Smooth muscle cell (in vitro differentiated cells): Measurements from ENCODE around the gene SDHAF1. TPM values are rescaled to one million over a fixed set of nuclear protein-coding genes. Genes with fewer than 3 reads are reported as not detected.
A peak's percentile ranks its signal among the peaks of the same experiment; 100 is the strongest.
"Not testable (repeated sequence)": the region's sequence is repeated elsewhere in the genome, so short reads cannot be mapped to it uniquely, and the experiment has no call there.

Source experiments
- DNase-seq: peaks from one replicate; lab custom pipeline; 2025; ENCODE audit not compliant: unreplicated experiment; lab: John Stamatoyannopoulos, UW
- H2AFZ ChIP-seq: fragments of 200-600 bp; sonication (generic); 2 replicates; pipeline ENCODE4 v1.6.0; 2016; ENCODE audit warnings: antibody characterized with exemption, low read depth, mild to moderate bottlenecking
- H3F3A ChIP-seq: fragments of 200-600 bp; sonication (generic); 2 replicates; pipeline ENCODE4 v1.6.0; 2017; ENCODE audit warnings: antibody characterized with exemption, low read depth
- H3K27ac ChIP-seq: fragments of 200-600 bp; sonication (generic); 2 replicates; pipeline ENCODE4 v1.5.1; 2016; ENCODE audit warnings: low read depth, mild to moderate bottlenecking
- H3K27me3 ChIP-seq: fragments of 200-600 bp; sonication (generic); 2 replicates; pipeline ENCODE4 v1.6.1; 2016; ENCODE audit warnings: low read depth, mild to moderate bottlenecking
- H3K36me3 ChIP-seq: fragments of 200-600 bp; sonication (generic); 2 replicates; pipeline ENCODE4 v1.5.1; 2016; ENCODE audit warnings: low read depth
- H3K4me1 ChIP-seq: fragments of 200-600 bp; sonication (generic); 2 replicates; pipeline ENCODE4 v1.5.1; 2016; ENCODE audit warnings: low read depth
- H3K4me2 ChIP-seq: fragments of 200-600 bp; sonication (generic); 2 replicates; pipeline ENCODE4 v1.6.0; 2016; ENCODE audit warnings: mild to moderate bottlenecking
- H3K4me3 ChIP-seq: fragments of 200-600 bp; sonication (generic); 2 replicates; pipeline ENCODE4 v1.5.1; 2016; ENCODE audit warnings: mild to moderate bottlenecking
- H3K79me2 ChIP-seq: fragments of 200-600 bp; sonication (generic); 2 replicates; pipeline ENCODE4 v1.6.0; 2016; ENCODE audit warnings: low read depth, mild to moderate bottlenecking
- H3K9ac ChIP-seq: fragments of 200-600 bp; sonication (generic); 2 replicates; pipeline ENCODE4 v1.6.0; 2016; ENCODE audit warnings: low read depth
- H3K9me3 ChIP-seq: fragments of 200-600 bp; sonication (generic); replicated peaks from 2 replicates; pipeline ENCODE4 v1.5.1; 2016; ENCODE audit warnings: low read depth
- H4K20me1 ChIP-seq: fragments of 200-600 bp; sonication (generic); 2 replicates; pipeline ENCODE4 v1.6.0; 2016; ENCODE audit warnings: low read depth
- CTCF ChIP-seq: fragments of 200-600 bp; sonication (generic); IDR thresholded peaks from 2 replicates; pipeline ENCODE4 v1.5.1; 2017; ENCODE audit warnings: borderline replicate concordance, mild to moderate bottlenecking, antibody characterized with exemption; ENCODE audit not compliant: insufficient read depth, poor library complexity, severe bottlenecking
- WGBS: methylation state at CpG from one replicate; pipeline ENCODE4 v1.1.7; 2016; ENCODE audit warnings: low lambda C conversion rate; 5-methylcytosine and 5-hydroxymethylcytosine counted together
- polyA plus RNA-seq: library from polyadenylated mRNA; unstranded; fragments of >200 nt; fragmentation: Nextera tagmentation; extraction: Ambion mirVana; gene quantifications from 2 replicates; pipeline ENCODE4 v1.2.1, GENCODE V29; 2016
- total RNA-seq: library from RNA; depleted of rRNA; stranded (reverse); fragments of >200 nt; gene quantifications from 2 replicates; pipeline ENCODE4 v1.2.3, GENCODE V29; 2014

The SDHAF1 gene
- total and polyA plus RNA-seq, 2 experiments from 2014 or later, result 24.0 to 27.7 TPM

GRCh38 chr19:35955881-35956634 is 38.9 kb upstream of the SDHAF1 start:
- Histone ChIP-seq H3K36me3 (no peaks in the 10 kb centered on the region), H3K4me1 (no peaks in the 10 kb centered on the region), H3K9ac (no peak overlapping the region), H3K4me2 (no peak overlapping the region), H3K79me2 (no peaks in the 10 kb centered on the region), H2AFZ (no peak overlapping the region), H3F3A (no peaks in the 10 kb centered on the region), H3K27me3 (peaks cover 36% of the 10 kb centered on the region), H3K9me3 (no peaks in the 10 kb centered on the region), H3K4me3 (no peak overlapping the region), H4K20me1 (no peaks in the 10 kb centered on the region), H3K27ac (no peak overlapping the region)
- no peak for DNase-seq
- WGBS, result 70% methylated on average over 6 of the region's 6 CpGs
- TF ChIP-seq CTCF, result no peak

- H3K27ac ChIP-seq, H3K9ac ChIP-seq, H2AFZ ChIP-seq, H3K4me2 ChIP-seq, H3K36me3 ChIP-seq, H3K79me2 ChIP-seq, H3K4me3 ChIP-seq, DNase-seq, H4K20me1 ChIP-seq, H3F3A ChIP-seq, H3K9me3 ChIP-seq, H3K4me1 ChIP-seq: not testable (repeated sequence)
- H3K27me3 ChIP-seq, result peaks cover 41% of the 10 kb centered on the region
- WGBS, result 84% methylated on average over 8 of the region's 8 CpGs
These were observed 37.6 kb upstream of the SDHAF1 start for GRCh38 chr19:35957411-35957810.

GRCh38 chr19:35958660-35959039 is 36.3 kb upstream of the SDHAF1 start:
- TF ChIP-seq CTCF, result no peak
- 37% methylated on average over 13 of the region's 15 CpGs for WGBS
- H3K9me3 ChIP-seq, result no peaks in the 10 kb centered on the region

GRCh38 chr19:35959040-35959967 is 35.7 kb upstream of the SDHAF1 start:
- H3K4me2 ChIP-seq, result peak overlapping the region; percentile 32
- no peak overlapping the region for H3K27ac ChIP-seq
- no peaks in the 10 kb centered on the region for H3K9me3 ChIP-seq
- no peak overlapping the region for H3K9ac ChIP-seq
- TF ChIP-seq CTCF, result peak; percentile 24
- no peak overlapping the region for H2AFZ ChIP-seq
- H3F3A ChIP-seq, result no peaks in the 10 kb centered on the region
- WGBS, result 21% methylated on average over 82 of the region's 97 CpGs
- H4K20me1 ChIP-seq, result no peaks in the 10 kb centered on the region
- no peak overlapping the region for H3K4me3 ChIP-seq
- H3K4me1 ChIP-seq, result no peaks in the 10 kb centered on the region
- H3K27me3 ChIP-seq, result peaks cover 41% of the 10 kb centered on the region
- no peaks in the 10 kb centered on the region for H3K36me3 ChIP-seq
- H3K79me2 ChIP-seq, result no peaks in the 10 kb centered on the region
- no peak for DNase-seq

More at GRCh38 chr19:35958660-35959039, 36.3 kb upstream of the SDHAF1 start:
- no peak for DNase-seq
- Histone ChIP-seq H3K9ac (no peak overlapping the region), H3K36me3 (no peaks in the 10 kb centered on the region), H2AFZ (no peak overlapping the region), H3K4me3 (no peak overlapping the region), H3F3A (no peaks in the 10 kb centered on the region), H4K20me1 (no peaks in the 10 kb centered on the region), H3K4me2 (peak overlapping the region; percentile 32), H3K27ac (no peak overlapping the region), H3K27me3 (peaks cover 41% of the 10 kb centered on the region), H3K79me2 (no peaks in the 10 kb centered on the region), H3K4me1 (no peaks in the 10 kb centered on the region)
